ENCODE results near the gene AGK.
A peak's percentile ranks its signal among the peaks of the same experiment; 100 is the strongest.

AGK gene

GRCh38 chr7:141648276-141649114 lies 97.3 kb downstream of the AGK start:
- DNase-seq = no peak

- DNase-seq = no peak
These were observed 98.1 kb downstream of the AGK start for GRCh38 chr7:141649137-141649864.

- peak; percentile 78 to 90 for DNase-seq
These were observed 98.8 kb downstream of the AGK start for GRCh38 chr7:141649865-141650634.

GRCh38 chr7:141651417-141651816 lies 100.2 kb downstream of the AGK start:
- DNase-seq = peak in 1 of 2 experiments; percentile 52

- no peak for DNase-seq
These were observed 101.5 kb downstream of the AGK start for GRCh38 chr7:141652691-141653090.

- peak; percentile 65 to 71 for DNase-seq
These were observed 103.3 kb downstream of the AGK start for GRCh38 chr7:141654551-141654950.

- no peak for DNase-seq
These were observed 108.3 kb downstream of the AGK start for GRCh38 chr7:141659501-141659900.

GRCh38 chr7:141660259-141660658 lies 109.0 kb downstream of the AGK start:
- DNase-seq = no peak

- DNase-seq = no peak
These were observed 112.1 kb downstream of the AGK start for GRCh38 chr7:141663081-141663849.

- no peak for DNase-seq
These were observed 113.2 kb downstream of the AGK start for GRCh38 chr7:141664450-141664849.

GRCh38 chr7:141665208-141666035 lies 114.2 kb downstream of the AGK start:
- no peak for DNase-seq

- DNase-seq = no peak
These were observed 114.9 kb downstream of the AGK start for GRCh38 chr7:141666071-141666470.

- no peak for DNase-seq
These were observed 117.6 kb downstream of the AGK start for GRCh38 chr7:141668853-141669252.

- no peak for DNase-seq
These were observed 120.7 kb downstream of the AGK start for GRCh38 chr7:141671705-141672496.

- DNase-seq = no peak
These were observed 122.1 kb downstream of the AGK start for GRCh38 chr7:141673346-141673745.

- no peak for DNase-seq
These were observed 123.0 kb downstream of the AGK start for GRCh38 chr7:141674171-141674671.

GRCh38 chr7:141674702-141675101 lies 123.5 kb downstream of the AGK start:
- no peak for DNase-seq

- DNase-seq = no peak
These were observed 124.4 kb downstream of the AGK start for GRCh38 chr7:141675436-141676215.

- no peak for DNase-seq
These were observed 125.4 kb downstream of the AGK start for GRCh38 chr7:141676618-141677017.

- DNase-seq = no peak
These were observed 127.8 kb downstream of the AGK start for GRCh38 chr7:141679014-141679413.
